Stimulated activated CD8-positive, alpha-beta memory T cell treated with anti-CD3 and anti-CD28 coated beads, Interleukin-7, amount 100 ng/mL, for 4 hours (primary cell): ENCODE measurements around the gene CRADD.
"Not testable (repeated sequence)": the region's sequence is repeated elsewhere in the genome, so short reads cannot be mapped to it uniquely, and the experiment has no call there.

Source experiments
- DNase-seq, 2 donors: peaks; one replicate each; pipeline ENCODE4 v3.0.0-alpha.2; 2020; ENCODE audit warnings: low read depth in 2 of 2

CRADD gene

DNA sequence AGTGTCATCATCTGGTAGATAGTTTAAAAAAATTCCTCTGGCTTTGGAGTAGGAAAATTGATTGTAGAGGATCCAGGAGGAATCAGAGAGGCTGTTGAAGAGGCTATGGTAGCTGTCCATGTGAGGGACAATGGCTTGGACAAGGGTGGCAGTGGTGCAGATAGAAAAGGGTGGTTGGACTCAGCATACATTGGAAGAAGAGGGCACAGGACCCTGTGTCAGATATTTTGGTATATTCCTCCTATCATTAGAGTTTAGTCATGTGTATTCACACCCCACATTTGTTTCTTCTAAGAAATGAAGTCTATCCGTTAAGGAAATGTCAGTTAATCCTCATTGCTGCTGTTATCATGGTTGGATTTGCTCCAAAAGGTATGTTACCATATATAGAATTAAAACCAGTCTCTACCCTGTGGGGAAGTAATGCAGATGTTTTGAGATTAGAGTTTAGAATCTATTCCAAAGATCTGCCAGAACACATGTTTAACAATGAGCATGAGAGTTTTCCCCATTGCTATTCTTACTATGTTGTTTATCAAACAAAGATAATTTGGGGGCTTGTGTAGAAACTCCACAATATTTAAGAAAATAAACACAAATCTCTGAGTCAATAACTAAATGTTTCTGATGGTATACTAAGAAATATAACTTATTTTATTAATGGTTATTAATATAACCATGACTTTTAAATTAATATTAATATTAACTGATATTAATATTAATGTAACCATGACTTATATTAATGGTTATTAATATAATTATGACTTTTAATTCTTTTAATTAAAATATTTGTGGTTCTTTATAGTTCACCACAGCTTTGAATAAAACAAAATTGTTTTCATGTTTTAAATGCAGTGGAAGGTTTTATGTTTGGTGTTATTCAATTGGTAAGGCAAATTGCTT is 80.9 kb downstream of the CRADD start:
- DNase-seq = no peak

DNA sequence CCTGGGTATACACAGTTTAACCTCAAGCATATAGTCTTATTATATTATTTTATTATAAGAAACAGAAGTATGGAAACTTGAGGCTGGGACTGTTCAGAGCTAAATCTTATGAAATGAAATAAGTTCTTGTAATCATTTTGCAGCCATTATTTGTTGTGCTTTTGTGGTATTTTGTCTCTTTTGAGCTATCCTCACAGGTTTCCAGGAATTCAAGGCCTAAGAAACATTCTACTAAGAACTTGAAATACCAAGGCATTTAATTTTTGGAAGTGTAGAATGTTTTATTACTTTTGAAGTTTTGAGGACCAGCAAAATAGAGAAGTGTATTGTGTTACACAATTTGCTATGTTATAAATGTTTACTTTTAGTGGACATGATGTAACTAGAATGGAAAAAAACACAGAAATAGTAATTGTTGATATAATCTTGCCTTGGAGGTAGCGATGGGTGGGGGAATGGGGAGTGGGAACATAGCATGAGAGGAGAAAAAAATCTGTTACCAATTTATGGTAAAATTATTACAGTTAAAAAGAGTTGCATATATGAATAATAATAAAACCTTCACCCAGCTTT is 81.7 kb downstream of the CRADD start:
- DNase-seq = no peak

- no peak for DNase-seq
Measured at GRCh38 chr12:93759512-93760081, 82.4 kb downstream of the CRADD start.

GRCh38 chr12:93760275-93760875 is 83.2 kb downstream of the CRADD start:
- DNase-seq = no peak

- no peak for DNase-seq
Measured at GRCh38 chr12:93762059-93762719, 85.0 kb downstream of the CRADD start.

DNA sequence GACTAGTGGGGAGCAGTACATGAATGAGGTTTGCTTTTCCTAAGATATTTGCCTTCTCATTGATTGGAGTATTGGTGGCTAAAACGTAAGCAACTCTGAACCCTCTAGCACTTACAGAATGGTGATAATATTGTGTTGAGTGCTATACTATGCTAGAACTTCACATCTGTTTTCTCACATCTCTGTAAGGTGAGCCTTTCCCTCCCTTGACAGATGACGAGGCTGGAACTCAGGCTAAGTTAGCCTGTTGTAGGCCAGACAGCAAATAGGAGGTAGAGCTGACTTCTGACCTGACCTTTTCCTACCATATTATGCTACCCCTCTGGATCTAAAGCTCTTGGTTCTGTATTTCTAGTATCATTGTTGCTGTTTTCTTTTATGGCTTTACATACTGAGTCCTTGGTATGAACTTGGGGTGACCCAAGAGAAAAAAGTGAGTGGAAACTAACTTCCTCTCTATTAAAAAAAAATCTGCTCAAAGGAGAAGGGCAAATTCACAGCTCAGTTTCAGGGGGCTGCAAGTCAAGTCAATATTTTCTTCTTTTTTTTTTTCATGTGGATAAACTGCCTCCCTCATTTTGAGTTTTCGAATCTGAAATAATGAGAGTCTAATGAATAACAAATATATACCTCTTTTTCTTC is 85.9 kb downstream of the CRADD start:
- no peak for DNase-seq

DNA sequence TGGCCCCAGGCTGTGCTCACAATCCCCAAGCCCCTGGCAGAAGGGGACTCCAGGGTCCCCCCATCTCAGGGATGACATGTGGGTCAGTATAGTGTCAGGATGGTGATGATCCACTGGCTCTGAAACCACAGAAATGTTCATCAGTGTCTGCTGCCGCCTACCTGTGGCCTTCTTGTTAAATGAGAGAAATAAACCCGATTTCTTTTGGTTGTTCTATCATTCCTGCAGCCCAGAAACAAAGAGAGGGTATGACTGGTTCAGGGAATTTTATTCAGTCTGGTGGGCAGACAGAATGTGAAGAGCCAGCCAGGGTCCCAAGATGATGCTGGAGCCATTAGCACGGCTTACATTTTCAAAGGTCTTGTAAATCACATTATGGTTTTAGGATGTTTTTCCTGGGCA is 86.6 kb downstream of the CRADD start:
- DNase-seq = no peak

- no peak for DNase-seq
Measured at GRCh38 chr12:93766371-93766770, 89.2 kb downstream of the CRADD start.

DNA sequence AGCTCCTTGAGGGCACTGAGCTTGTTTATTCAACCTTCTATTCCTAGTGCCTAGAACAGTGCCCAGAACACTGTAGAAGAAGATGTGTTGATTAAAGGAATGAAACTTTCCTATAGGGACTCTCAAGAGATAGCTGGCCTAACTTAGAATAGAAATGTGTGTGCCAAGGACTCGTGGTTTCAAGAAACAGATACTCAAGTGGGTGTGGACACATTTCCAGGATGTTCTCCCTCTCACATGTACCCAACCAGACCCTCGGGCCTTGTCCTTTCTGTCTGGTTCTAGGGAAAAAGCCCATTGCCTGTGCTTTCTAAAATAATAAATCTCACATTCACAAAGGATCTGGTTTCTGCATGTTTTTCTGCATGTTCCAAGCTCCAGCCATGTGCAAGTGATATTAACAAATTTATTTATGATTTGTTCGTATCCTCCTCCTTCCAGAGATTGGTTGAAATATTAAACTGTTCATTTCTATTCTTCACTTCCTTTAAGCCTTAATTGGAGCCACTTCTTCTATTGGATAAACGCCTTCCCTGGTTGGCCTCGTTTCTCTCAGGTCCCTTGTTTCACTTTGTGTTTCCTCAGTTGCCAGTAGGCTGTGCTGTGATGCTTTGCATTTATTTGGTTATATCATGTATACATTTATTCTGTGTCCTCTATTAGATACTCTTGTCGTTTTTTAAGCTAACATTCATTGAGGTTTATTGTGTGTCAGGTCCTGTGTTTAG is 89.8 kb downstream of the CRADD start:
- DNase-seq = no peak

- DNase-seq = no peak
Measured at GRCh38 chr12:93767524-93767863, 90.3 kb downstream of the CRADD start.

- DNase-seq = no peak
Measured at GRCh38 chr12:93772003-93772700, 95.0 kb downstream of the CRADD start.

DNA sequence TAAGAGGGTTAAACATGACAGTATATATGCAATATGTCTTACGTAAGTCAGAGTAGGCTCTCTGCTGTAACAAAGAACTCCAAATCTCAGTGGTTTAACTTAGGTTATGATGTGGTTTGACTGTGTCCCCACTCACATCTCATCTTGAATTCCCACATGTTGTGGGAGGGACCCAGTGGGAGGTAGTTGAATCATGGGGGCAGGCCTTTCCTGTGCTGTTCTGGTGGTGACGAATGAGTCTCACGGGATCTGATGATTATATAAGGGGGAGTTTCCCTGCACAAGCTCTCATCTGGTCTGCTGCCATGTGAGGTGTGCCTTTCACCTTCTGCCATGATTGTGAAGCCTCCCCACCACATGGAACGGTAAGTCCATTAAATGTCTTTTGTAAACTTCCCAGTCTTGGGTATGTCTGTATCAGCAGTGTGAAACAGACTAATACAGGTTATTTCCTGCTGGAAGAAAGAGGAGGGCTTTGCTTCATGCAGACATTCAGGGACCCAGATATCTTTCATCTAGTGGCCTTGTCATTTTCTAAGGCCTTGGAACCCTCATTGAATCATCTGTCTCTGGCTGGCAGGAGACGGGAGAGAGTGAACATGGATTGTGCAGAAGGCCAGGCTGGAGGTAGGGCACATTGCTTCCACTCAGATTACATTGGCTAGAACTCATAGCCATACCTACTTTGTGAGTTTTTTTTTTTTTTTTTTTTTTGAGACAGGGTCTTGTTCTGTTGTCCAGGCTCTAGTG is 96.1 kb downstream of the CRADD start:
- peak; percentile 46 to 66 for DNase-seq

GRCh38 chr12:93776581-93777018 is 99.4 kb downstream of the CRADD start:
- no peak for DNase-seq

DNA sequence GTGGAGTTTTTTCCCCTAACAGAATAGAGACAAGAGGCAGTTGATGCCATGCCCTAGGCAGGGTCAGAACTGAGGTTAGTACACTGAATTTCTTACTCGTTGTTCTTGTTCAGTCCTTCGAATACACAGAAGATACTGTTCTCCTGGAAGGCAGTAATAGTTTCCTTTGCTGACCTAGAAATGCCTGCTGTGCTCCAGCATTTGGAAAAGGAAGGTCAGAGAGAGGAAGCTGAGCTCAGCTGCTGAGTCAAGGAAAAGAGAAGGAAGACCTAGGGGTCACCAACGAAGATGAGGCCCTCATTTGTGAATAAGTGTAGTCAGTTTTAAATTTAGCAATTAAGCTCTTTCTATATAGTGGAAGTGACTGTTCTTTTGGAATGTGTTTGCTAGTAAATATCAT is 100.1 kb downstream of the CRADD start:
- no peak for DNase-seq

DNA sequence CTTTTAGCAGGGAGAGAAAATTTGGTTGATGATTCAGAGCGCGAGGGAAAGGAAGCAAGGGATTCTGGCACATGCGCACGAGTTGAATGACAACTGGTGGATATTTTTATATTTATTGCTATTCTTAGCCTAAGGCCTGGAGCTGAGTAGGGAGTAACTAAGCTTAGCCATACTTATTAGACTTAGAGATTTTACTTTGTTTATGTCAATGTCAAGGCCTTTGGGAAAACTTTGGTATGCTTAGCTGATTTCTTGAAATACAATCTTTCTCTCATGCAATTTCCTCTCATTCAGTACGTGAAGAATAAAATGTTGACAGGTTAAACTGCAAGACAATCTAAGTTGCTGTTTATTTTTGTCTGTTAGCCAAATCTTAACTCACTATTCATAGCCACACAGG is 101.1 kb downstream of the CRADD start:
- DNase-seq = no peak

DNA sequence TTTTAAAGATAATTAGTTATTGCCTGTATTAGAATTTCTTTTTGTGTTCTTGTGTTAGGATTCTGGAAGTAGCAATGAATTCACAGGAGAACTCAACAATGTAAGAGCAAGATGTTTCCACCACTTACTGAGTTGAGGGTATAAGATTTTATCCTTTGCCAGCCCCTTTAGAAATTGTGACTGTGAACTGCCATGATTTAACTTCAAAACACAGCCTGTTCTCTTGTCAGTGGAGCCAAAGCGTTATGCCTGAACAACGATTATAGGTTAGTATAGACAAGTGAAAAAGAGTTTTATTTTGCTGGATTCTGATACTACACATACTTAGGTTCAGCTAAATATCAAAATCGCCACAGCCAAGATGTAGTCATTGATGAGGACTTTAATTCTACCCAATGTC is 101.6 kb downstream of the CRADD start:
- no peak for DNase-seq

DNA sequence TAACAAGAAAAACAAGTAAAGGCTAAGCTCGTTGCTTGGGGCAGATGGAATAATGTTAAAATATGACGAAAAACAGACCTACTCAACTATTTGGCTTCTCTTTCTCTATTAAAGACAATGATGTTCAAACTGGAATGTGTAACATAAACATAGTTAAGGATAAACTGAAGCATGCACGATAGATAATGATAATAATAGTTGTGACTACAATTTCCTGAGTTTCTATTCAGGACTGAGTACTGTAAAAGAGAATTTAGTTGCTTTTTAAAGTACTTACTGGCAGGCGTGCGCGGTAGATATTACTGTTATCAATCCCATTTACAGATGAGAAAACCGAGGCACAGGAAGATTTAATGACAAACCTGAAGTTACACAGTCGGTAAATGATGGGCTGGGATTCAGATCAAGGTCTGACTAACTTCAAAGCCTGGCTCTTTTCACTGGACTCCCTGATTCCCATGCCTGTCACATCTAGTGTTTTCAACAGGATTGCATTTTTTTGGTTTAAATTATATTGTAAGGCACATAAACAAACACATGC is 103.0 kb downstream of the CRADD start:
- no peak for DNase-seq

- DNase-seq = peak in 1 of 2 donors; percentile 19
Measured at GRCh38 chr12:93780886-93781285, 103.7 kb downstream of the CRADD start.

GRCh38 chr12:93781961-93782360 is 104.8 kb downstream of the CRADD start:
- not testable (repeated sequence) for DNase-seq
